Measurements from ENCODE around the gene TMEM72.
A peak's percentile ranks its signal among the peaks of the same experiment; 100 is the strongest.

The TMEM72 gene

DNA sequence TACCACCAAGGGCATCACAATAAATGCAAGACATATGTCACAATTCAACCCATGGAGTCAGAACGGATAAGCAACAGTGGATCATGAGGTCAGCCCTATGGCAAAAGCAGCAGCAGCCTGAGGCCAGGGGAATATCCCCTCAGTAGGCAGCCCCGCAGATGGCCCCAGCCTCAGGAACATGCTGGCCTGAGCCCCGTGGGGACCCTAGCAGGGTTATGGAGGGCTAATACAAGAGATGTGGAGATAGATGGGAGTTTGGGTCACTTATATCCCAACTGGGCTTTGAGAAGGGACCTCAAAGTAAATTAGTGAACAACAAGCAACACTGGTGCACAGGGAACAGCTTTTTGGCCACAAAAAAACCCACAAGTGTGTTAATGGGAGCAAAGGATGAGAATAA is 9.1 kb downstream of the TMEM72 start:
- DNase-seq (ENCODE audit: low read depth in 2 of 2) = no peak

DNA sequence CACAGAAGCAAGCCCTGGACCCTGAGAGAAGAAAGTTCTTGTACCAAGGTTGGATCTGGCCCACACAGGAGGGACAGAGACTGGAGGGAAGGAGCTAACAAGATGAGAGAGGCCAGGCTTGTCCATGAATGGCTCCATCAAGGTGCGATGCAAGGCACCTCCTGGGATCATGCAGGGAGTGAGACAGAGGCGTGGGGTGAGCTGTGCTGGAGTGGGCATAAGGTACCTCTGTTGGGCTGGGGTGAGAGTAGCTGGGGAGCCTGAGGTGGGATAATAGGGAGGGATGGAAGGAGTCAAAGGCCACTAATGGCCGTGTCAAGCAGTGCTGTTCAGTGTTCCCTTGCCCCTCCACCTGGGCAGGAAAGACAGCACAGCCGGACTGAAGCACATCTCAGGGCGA is 9.9 kb downstream of the TMEM72 start:
- no peak for DNase-seq (ENCODE audit: low read depth in 2 of 2)

DNA sequence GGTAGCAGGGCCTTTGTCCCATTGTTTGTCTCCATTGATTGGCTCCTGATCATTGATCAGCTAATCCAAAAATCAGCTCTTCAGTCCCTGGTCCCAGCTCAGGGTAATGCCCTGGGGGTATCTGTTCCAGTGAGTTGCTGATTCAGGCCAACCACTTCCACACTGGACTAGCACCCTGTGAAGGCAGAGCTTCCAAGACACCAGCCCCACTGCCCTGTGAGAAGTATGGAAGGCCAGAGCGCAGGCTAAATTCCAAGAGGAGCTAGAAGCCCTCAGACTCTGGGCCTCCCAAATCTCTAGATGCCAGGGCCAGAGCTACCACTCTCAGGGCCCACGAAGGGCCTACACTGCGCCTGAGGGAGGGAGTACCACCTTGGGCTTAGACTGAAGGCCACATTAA is 10.4 kb downstream of the TMEM72 start:
- DNase-seq (ENCODE audit: low read depth in 2 of 2) = no peak

DNA sequence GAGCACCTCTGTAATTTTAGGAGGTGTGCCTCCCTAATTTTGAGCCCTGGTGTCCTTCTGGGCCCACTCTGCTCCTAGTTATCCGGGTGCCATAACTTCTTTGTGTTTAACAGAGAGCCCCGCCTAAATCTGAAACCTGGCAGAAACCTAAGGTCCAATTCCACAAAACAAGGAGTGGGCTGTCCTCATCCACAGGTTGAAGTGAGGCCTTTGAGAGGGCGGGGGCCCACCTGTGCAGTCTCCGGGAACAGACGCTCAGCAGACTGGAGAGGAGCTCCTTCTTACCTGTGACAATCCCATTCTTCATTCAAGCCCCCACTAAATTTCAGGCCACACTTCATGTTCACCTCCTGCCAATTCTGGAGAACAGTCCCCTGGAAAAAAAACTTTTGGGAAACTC is 10.9 kb downstream of the TMEM72 start:
- no peak for DNase-seq (ENCODE audit: low read depth in 2 of 2)

DNA sequence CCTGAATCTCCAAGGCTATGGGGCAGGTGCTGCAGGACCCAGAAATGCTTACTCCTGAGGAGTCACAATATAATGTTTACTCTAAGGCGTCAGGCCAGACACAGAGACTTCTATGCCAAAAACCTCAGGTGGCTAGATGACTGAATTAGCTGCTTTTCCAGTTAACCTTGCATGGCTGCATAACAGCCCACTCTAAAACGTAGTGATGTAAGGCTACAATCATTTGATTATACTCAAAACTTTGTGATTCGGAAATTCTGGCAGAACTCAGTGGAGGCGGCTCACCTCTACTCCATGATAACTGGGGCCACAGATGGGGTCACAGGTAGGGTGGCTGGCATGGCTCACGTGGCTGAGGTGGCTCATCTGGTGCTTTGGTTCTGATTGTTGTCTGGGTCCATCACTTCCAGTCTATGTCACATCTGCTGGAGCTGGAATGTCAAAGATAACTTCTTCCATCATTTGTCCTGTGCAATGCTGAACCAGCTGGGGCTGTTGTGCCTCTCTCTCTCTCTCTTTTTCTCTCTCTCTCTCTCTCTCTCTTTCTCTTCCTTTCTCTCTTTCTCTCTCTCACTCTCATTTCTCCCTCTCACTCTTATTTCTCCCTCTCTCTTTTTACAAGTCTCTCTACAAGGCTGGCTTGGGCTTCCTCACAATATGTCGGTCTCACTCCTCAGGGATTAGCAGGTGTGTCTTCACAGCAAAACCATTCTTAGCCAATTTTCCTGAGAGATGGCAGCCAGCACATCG is 11.8 kb downstream of the TMEM72 start:
- no peak for DNase-seq (ENCODE audit: low read depth in 2 of 2)

DNA sequence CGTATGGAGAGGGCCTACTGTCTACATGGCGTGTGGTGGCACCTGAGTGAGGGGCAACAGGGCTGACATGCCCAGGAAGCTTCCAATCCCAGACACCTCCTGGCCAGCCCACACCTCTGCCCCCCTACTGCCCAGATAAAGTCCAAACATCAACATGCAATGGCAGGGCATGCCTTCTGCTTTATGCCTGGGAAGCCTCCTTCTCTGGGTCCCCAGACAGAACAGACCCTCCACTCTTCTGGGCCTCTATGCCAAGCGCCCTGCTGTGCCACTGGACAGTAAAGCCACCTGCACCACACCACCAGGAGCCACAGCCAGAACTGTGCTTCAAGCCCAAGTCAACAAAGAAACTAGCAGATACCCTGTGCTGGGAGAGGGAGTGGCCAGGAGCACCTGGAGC is 12.5 kb downstream of the TMEM72 start:
- DNase-seq (ENCODE audit: low read depth in 2 of 2) = no peak

DNA sequence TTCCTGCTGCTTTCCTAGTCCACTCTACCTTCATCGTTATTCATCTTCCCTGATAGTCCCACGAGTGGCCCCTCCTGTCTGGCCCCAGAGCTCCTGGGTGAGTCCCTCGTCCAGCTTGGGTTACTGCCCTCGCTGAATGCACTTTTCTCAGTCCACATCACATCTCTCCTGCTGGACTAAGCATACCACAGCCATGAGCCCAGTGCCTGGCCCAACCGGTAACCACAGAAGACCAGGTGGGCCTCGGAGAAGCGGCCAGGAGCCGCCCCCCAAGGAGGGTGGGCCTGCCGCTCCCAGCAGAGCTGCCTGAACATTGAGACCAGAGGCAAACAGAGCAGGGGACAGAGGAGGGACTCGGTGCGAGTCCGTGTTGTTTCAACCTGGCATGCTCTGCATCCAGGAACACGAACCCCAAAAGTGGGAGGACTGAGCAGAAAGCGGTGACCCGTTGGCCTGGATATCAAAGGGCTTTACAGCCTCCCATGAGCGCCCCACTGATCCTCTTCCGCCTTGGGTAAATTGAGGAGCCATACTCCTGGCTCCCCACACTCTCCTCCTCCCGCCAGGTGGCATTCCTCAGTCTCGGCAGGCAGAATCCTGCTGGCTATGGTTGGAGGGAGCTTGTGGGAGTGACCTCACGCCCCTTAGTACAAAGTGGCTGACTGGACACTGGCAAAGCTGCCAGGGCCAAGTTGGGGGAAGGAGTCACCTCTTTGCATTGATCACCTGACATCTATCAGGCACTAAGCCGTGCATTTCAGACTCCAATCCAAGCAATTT is 13.3 kb downstream of the TMEM72 start:
- DNase-seq (ENCODE audit: low read depth in 2 of 2) = no peak

DNA sequence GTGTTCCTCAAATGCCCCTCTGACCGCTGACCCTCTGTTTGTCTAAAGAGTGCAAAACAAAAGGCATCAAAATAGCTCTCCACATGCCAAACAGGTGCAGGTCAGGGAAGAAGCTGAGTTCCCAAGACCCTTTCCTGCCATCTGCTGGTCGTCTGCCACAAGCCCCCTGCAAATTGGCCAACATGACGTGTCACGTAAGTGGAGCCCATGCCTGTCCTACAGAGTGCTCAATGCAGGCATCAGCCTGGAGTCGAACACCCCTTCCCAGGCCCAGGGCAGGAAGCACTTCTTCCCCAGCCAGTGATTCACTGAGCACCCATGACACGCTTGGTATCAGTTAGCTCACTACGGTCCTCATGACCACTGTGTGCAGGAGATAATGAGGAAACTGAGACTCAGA is 14.1 kb downstream of the TMEM72 start:
- DNase-seq (ENCODE audit: low read depth in 2 of 2) = no peak

DNA sequence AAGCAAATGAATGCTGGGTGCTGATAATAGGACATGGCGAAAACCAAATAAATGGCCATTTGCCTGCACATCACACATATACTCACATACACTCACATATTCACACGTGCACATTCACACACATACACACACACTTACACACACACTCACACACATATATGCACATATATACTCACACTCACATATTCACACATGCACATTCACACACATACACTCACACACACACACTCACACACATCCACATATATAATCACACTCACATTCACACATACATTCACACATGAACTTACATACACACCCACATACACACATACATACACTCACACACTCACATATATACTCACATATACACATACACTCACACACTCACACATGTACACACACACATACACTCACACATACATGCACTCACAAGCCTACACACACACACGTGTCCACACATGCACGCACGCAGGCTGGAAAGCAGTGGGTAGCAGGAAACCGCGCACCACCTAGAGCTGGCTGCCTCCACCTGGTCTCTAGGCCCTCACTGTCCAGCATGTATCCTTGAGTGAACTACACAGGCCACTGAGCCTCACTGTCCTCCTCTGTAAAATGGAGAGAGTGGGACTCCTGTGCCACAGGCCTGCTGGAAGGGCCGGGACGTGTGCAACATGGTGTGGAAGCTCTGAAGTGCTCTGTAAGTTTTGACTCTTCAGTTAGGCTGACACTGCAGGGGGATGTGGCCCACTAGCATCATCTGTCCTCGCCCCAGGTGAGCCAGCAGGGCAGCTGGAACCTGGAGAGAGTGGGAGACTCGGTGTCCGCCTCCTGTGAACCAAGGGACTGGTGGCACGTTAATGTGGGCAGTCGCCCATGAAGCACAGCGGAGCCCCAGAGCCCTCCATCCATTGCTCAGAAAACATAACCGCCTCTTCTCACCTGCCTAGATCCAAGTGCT is 14.9 kb downstream of the TMEM72 start:
- no peak for DNase-seq (ENCODE audit: low read depth in 2 of 2)

DNA sequence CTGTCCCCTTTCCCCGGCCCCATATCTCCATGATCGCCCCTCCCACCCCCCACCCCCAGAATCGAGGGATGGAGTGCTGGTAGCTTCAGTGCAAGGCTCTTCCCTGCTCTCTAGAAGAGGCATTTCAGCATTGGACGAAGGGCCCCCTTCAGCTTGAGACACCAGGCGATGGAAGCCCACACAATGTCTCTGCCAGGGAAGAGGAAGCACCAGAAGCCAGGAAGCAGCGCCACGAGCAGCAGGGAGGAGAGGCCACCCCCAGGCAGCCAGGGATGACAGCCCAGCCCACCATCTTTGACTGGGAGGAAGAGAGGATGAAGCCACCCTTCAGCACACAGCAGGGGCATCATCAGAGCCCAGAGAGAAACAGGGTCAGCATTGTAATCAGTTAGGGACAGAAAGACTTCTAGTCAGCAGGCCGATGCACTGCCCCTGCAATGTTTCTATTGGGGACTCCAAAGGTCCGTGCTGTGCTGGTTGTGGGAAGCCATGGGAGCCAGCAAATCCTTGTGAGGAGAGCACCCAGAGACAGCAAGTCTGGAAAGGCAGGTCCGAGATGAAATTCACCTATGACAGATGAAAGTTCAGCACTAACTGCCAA is 15.7 kb downstream of the TMEM72 start:
- DNase-seq (ENCODE audit: low read depth in 2 of 2) = no peak

DNA sequence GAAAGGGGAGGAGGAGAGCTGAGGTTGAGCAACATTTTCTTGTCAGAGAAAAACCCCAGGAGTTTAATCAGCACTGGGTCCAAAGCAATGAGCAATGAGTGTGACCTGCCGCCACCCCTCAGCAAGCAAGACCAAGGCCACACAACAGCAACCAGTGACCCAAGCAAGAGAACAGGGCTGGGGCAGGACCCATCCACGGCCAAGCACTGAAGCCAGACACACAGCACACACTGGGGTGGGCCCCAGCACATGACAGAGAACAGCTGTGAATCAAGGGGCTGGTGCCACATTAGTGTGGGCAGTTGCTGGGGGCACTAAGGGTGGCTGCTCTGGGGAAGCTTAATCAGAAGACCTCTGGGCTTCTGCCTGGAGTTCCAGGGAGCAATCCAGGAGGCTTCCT is 16.2 kb downstream of the TMEM72 start:
- no peak for DNase-seq (ENCODE audit: low read depth in 2 of 2)

DNA sequence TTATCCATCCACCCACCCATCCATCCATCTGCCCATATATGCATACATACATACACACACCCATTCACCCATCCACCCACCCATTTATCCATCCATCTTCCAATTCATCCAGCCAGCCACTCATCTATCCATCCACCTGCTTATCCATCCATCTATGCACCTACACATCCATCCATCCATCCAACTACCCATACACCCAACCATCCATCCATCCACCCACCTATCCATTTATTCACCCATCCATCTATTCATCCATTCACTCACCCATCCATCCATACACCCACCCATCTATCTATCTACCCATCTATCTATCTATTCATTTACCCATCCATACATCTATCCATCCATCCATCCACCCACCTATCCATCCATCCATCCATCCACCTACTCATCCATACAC is 17.3 kb downstream of the TMEM72 start:
- DNase-seq (ENCODE audit: low read depth in 2 of 2) = no peak

DNA sequence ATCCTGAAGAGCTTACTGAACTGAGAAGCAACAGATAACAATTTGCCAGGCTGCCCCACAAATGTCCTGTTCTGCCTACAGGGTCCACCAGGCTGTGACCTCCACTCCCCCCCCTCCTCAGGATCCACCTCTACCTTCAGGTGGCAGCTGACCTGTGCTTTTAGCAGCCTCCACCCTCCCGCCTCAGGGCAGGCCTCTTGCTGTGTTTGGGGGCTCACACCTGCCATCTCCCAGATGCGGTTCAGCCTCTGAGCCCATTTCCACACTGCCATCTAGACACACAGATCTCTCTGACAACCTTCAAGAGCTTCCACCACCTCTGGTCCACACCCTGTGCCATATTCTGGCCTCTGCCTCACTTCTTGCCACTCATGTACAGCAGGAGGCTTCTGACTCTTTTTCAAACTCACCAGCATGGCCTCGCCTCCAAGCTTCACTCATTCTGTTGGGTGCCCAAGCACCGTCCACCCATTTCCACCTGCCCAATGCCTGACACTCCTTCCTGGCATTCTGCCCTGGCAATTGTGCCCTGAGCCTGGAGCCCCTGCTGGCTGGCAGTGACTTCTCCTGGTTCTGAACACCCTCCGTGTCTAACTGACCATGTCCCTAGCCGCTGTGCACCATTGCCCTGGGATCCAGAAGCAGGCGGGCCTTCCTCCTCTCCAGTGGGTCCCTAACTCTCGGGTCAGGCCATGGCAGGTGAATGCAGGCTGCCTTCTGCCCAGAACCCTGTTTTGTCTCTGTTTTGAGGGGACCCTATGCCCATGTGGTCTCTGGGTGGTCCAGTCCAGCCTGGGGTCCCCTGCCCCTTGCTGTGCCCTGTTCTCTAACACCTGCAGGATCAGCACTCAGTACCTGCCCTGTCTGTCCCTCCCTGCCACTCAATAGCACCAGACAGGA is 18.5 kb downstream of the TMEM72 start:
- DNase-seq (ENCODE audit: low read depth in 2 of 2) = no peak

DNA sequence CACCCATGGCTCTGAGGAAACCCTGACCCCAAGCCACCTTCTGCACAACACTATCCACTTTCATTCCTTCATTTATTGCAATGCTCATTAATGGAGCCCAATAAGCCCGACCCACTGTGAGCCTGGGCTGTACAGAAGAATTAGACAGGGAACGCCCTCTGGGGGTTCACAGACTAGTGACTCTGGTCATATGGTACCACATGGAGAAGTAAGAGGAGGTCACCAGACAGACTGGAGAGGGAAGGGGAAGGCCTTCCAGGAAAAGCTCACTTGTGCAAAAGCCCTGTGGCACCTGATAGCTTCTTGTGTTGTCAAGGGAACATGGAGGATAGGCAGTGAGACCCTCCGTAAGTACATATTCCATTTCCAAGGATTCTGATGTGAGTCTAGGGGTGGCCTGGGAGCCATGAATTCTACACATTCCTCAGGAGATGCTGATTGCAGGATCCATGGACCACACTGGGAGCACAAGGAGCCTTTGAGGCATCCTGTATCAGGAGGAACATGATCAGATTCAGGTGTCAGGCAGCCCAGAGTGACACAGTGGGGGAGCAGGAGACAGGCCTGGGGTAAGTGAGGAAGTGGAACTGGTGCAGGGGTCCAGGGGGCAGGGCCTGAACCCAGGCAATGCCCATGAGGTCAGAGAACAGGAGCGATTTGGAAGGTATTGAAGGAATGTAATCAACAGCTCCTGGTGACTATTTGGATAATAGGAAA is 19.9 kb downstream of the TMEM72 start:
- DNase-seq (ENCODE audit: low read depth in 2 of 2) = no peak

DNA sequence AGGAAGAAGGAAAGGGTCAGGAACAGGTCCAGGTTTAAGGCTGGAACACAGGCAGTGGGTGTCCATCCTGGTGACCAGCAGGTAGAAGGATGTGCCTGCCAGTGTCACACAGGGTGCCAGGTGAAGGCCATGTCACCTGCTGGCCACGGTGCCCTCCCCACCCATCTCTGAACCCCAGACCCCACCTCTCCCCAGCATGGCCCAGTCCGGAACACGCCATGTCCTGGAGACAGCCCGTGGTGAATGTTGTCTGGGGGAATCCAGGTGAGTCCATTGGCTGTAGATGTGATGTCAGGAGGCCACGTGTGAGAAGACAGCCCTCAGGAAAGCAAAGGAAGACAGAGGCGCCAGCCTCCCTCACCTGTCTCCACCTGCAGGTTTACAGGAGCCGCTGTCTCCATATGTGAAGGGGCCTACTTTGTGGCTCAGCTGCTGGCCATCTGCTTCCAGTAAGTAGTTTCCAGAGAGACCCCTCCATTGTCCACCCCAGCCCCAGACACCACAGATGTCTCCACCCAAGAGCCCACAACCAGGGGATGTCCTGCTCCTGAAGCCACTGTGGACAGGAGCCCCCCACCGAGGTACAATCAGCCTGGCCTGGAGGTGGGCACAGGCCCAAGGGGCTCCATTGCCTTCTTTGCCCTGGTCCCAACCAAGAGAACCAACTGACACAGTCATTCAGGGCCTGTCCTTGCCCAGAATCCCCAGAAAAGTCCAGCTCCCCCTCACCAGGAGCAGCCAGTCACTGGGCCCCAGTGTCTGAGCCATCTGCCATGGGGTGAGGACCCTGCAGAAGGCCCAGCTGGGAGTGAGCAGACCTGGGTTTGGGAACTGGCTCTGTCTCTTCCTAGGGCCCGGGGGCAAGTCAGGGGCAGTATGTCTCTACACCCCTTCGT is 20.7 kb downstream of the TMEM72 start:
- DNase-seq (ENCODE audit: low read depth in 2 of 2) = no peak

DNA sequence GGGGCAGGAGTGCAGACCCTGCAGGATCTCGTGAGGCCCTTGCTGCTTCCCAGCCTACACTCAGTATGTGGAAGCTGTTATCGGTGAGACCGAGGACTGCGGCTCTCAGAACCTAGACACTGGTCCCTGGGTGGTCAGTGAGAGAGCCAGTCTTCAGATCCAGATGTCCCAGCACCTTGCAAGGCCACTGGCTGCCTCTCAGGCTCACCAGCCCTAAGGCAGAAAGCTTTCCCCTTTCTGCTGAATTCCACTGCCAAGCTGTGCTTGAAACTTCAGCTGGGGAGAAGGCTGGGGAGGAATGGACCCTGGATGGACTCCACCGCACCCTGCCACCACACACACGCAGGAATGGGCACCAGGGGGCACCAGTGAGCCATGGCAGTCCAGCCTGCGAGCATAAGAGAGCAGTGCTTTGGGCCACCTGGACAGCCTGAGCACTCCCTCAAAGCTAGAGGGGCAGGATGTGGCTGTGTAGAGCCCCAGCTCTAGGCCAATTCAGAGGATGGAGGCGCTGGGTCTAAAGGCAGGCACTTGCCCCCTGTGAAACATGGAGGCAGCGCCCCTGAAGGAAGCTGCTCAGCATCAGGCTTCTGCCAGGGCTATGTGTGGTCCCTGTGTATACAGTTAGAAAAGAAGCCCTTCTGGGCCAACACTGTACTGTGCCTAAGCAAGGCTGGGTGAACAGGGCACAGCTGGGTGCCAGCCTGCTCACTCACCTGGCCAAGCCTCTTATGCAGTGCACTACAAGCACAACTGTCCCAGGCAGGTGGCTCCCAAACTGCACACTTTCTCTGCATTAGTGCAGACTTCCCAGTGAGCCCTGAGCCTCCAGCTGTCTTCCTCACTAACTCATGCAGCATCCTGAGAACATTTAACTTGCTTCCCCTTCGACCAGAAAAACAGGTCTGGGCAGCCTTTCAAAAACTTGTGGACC is 21.6 kb downstream of the TMEM72 start:
- DNase-seq (ENCODE audit: low read depth in 2 of 2) = peak; percentile 24 to 31

DNA sequence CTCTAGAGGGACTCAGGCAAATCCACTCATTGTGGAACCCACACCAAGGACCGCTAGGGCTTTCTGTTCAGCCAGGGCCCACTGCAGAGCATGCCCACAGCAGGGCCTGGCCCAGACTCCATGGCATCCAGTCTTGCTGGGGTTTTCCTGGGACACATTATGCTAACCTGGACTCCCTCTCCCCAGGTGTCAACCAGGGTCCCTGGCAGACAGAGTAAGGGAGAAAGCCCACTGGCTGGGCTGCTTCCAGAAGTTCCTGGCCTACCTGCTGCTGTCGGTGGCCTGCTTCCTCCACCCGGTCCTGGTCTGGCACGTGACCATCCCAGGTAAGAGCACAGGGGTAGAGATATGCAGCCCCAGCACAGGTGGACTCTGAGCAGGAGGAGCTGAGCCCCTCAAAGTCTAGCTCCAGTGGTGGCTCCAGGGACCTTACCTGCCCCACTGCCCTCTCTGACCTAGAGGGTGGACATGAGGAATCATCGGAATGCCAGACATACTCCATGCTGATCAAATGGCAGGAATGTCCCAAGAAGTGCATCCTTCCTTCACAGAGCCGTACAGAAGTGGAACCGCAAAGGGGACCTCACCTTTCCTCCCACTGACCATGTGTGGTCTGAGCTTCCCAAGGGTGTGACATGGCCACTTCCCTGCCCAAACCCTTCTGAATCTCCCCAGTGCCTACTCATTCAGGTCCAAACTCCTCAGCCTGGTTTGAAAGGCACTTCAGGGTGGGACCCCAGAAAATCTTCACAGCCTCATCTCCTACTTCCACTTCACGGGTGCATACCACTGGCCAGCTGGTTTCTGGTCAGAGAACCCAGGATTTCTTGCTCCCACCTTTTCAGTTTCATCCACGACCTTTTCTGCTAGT is 22.5 kb downstream of the TMEM72 start:
- no peak for DNase-seq (ENCODE audit: low read depth in 2 of 2)
